SIG-M5 treated with dmso at 0.1 percent for 504 hours (cell line): ENCODE measurements around the gene HOXD1.

Experiments used
- DNase-seq: peaks from one replicate; lab custom pipeline; 2025; ENCODE audit not compliant: unreplicated experiment; lab: John Stamatoyannopoulos, UW

Gene HOXD1

DNA sequence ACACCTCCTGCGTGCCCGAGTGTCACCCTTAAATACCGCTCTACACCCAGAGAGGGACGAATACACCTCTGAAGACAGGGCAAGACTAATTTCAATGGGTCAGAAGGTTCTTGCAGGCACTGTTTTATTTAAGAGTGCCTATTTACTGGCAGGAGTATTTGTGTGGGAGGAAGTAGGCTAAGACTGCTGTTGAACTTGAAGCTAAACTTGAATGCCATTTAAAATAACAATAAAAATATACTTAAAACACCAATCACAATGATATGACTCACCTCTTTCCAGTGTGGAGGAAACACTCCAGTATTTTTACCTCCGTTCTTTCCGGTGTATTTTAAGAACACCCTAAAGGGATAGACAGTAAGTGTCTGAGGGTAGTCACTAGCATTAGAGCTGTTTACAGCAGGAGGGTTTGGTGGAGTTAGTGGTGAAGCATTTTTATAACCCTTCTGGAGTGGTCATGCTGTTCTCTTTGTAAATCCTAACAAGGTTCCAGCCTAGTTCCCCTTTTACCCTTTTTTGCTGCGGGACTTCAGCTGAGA is 9.6 kb upstream of the HOXD1 start:
- no peak for DNase-seq

DNA sequence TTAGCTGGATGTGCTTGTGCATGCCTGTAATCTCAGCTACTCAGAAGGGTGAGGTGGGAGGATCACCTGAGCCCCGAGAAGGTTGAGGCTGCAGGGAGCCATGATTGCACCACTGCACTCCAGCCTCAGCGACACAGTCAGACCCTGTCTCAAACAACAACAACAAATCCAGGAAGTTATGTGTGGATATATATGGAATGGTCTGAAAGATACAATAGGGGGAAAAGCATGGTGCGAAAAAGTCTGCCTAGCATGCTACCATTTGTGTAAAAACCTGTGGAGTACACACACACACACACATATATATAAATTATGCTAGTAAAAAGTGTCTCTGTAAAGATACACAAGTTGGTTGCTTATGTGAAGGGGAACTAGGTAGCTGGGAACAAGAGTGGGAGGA is 6.9 kb upstream of the HOXD1 start:
- no peak for DNase-seq

GRCh38 chr2:176182671-176183070 is 5.8 kb upstream of the HOXD1 start:
- no peak for DNase-seq

- DNase-seq, result no peak
These were observed 3.7 kb upstream of the HOXD1 start for GRCh38 chr2:176184749-176185148.

- DNase-seq, result no peak
These were observed 2.4 kb upstream of the HOXD1 start for GRCh38 chr2:176186024-176186423.

DNA sequence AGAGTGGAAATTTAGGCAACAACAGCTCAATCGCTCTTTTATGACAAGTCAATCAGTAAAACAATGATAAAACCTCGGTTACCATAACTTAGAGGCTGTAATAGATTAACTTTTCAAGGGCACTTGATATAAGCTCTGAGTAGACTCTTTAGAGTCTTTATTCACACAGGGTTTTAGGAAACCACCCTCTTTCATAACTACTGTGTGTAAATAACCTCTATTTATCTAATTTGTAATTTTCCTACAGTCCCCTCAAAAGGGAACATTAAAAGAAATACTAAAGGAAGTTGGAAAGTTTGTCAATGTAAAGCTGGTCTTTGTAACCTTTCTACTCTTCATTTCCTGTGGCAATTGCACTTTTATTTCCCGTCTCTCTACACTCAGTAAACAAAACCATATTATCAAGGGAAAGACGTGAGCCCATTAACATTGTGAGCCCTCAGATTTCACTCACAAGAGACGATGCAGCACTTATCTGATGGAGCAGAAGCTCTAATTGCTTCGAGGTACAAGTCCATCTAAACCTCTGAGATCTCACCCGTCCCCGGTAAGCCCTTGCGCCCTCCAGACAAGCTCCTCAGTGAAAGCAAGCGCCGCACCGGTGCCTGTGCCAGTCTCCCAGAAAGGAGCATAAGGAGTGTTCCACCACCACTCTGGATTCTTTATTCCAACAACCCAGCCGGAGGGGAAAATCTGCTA is 1.1 kb upstream of the HOXD1 start:
- DNase-seq, result no peak

DNA sequence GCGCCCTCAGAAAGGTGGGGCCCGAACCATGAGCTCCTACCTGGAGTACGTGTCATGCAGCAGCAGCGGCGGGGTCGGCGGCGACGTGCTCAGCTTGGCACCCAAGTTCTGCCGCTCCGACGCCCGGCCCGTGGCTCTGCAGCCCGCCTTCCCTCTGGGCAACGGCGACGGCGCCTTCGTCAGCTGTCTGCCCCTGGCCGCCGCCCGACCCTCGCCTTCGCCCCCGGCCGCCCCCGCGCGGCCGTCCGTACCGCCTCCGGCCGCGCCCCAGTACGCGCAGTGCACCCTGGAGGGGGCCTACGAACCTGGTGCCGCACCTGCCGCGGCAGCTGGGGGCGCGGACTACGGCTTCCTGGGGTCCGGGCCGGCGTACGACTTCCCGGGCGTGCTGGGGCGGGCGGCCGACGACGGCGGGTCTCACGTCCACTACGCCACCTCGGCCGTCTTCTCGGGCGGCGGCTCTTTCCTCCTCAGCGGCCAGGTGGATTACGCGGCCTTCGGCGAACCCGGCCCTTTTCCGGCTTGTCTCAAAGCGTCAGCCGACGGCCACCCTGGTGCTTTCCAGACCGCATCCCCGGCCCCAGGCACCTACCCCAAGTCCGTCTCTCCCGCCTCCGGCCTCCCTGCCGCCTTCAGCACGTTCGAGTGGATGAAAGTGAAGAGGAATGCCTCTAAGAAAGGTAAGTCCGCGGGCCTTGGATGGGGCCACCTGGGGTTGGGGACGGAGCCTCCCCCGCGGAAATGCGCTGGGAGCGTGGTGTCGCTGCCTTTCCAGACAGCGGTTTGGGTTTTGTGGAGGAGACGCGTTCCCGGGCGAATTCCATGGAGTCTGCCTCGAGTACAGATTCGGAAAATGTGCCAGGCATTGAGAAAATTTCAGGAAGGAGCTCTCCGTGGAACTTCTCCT is 559 bp downstream of the HOXD1 start:
- DNase-seq, result no peak

GRCh38 chr2:176189681-176190641 is 1.5 kb downstream of the HOXD1 start:
- DNase-seq, result no peak

DNA sequence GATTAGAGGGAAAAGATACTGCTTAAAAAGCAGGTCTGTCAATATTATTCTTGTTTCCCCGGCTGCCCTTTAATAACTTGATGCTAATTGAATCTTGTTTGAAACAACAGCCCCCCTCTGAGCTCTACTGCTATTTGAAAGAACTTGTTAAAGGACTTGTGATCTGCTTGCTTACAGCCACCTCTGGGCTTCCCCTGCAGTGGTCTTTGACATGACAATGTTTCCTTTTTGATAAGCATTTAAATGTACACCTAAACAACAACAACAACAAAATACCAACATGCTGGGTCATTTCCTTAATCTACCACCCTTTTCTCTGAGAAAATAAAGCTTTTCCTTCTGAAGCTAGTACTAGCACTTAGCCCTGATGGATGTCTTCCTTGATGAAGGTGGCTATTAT is 3.9 kb downstream of the HOXD1 start:
- DNase-seq, result no peak

DNA sequence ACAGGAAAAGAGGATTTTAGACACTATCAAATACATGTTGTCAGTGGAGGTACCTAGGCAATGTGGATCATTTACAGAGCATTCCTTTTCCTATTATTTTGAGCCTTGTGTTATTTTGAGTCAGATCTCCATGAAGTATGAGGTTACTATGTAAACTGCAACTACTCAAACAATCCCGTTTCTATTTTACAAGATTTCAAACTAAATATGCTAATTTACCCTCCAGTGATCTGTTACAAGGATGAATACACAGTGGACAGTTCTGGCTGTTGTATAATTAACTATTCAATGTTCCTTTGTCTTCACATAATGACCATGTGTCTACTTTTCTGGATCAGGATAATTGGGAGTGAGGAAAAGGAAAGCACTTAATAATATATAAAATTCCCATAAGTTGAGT is 4.6 kb downstream of the HOXD1 start:
- no peak for DNase-seq

- DNase-seq, result no peak
These were observed 11.4 kb downstream of the HOXD1 start for GRCh38 chr2:176199902-176200301.

DNA sequence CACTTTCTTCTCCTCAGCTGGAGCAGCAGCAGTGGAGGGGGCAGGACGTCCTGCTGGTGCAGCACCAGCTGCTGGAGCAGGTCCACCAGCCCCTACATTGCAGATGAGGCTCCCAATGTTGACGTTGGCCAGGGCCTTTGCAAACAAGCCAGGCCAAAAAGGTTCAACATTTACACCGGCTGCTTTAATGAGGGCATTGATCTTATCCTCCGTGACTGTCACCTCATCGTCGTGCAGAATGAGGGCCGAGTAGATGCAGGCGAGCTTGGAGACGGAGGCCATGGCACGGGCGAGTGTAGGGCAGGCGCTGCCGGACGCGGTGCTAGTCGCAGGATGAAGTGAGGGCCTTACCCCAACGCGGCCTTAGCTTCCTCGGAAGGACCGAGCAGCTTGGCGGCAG is 12.5 kb downstream of the HOXD1 start:
- no peak for DNase-seq

- DNase-seq, result no peak
These were observed 14.0 kb downstream of the HOXD1 start for GRCh38 chr2:176202491-176202890.

GRCh38 chr2:176205126-176205525 is 16.7 kb downstream of the HOXD1 start:
- no peak for DNase-seq

GRCh38 chr2:176206136-176206535 is 17.7 kb downstream of the HOXD1 start:
- no peak for DNase-seq

DNA sequence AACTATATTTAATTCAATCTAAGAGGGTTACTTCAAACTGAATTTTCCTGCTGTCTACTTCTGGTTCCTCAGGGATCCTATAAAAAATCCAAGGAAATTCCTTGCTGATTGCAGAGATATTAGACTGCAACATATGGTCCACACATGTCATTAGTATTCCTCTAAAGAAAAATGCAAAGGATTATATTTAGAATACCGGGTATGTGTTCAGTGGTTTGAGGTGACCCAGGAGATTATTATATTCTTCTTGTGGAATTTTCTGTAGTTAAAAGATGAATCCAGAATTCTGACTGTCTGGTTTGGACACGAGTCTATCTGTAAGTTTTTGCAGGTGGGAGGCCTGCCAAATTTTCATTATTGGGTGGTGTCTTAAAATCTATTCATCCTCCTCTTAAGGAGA is 18.2 kb downstream of the HOXD1 start:
- DNase-seq, result no peak

DNA sequence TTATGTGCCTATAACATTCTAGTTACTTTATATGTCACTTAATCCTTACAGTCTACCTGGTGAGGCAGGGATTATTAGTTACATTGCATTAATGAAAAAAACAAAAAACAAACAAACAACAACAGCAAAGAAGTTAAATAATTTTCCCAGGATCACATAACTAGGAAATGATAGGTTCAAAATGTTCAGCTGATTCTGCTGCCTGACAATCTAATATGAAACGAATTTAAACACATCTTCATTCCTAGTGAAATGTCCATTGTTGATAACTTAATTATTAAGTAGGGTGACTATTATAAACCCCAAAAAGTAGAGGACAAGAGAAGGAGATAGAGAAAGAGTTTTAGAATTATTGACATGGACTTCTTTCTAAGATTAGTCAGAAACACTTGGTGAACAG is 22.6 kb downstream of the HOXD1 start:
- DNase-seq, result no peak

DNA sequence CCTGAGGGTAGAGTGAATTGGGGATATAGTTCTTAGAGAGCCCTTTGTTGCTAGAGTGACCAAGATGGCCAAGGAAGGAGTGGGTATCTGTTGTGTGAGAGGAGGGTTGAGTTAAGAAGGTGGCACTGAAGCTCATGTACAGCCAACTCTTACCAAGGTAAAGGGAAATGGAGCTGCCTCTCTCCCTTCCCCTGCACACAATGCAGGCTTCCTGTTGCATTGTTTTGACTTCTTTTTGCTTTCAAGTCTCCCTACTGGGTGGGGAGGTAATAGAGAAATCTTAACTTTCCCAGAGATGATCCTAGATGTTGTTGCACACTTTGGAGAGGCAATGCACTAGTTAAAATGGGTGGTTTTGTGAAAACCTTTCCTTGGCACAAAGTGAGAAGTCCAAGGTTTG is 23.8 kb downstream of the HOXD1 start:
- no peak for DNase-seq

DNA sequence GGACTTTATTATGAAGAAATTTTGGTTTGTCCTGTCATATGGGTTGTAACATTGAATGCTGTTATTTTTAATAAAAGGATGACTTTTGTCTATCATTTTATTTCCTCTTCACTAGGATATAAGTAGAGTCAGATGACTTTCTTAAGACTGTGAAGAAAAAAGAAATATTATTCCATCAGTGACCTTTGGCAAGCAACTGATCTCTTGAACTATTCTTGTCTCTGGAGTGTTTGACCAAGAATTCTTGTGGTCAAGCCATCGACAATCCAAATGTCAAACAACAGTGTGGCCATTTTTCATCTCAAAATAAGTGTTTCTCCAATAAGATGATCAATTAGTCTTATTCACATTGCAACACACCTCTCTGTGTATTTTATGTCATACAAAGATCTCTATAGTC is 24.9 kb downstream of the HOXD1 start:
- no peak for DNase-seq

- DNase-seq, result no peak
These were observed 39.4 kb downstream of the HOXD1 start for GRCh38 chr2:176227874-176228273.

DNA sequence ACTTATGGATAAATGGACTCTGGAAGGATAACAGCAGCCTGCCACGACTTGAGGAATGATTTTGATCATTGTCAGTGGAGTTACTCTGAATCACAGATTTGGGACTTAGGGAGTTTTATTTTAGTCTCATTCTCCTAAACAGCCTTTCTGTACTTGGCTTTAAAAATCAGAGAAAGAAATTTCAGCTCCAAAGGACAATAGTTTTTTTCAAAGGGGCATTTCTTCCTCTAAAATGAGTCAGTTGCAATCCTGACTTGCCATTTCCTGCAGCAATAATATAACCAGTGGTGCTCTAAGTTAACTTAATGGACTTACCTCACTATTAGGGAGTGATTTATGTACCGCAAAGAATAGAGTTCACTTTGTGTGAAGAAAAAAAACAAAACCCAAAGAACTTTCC is 45.7 kb downstream of the HOXD1 start:
- no peak for DNase-seq
